Thoracic aorta (tissue), 2 donors: Measurements from ENCODE around the gene SUPT5H. TPM values are rescaled to one million over a fixed set of nuclear protein-coding genes. Genes with fewer than 3 reads are reported as not detected.

ENCODE experiments used
- ATAC-seq: fragments of 150-250 bp; one replicate; pipeline ENCODE4 v1.8.0; 2017; ENCODE audit warnings: low read depth; ENCODE audit not compliant: insufficient number of reproducible peaks, low FRiP score
- DNase-seq: peaks from one replicate; pipeline ENCODE4 v3.0.0-alpha.2; 2020; ENCODE audit warnings: low spot score
- H3K27ac ChIP-seq, 2 donors: fragments of 200-600 bp; sonication (generic); 1 replicate in 1 of 2; 2 replicates in 1 of 2; pipeline ENCODE4 v1.5.1; 2016; ENCODE audit warnings: mild to moderate bottlenecking in 2 of 2, moderate library complexity in 2 of 2
- H3K27me3 ChIP-seq: fragments of 200-600 bp; sonication (generic); replicated peaks from 2 replicates; pipeline ENCODE4 v1.6.0; 2016; ENCODE audit warnings: mild to moderate bottlenecking; ENCODE audit not compliant: insufficient read depth
- H3K36me3 ChIP-seq: fragments of 200-600 bp; sonication (generic); one replicate; pipeline ENCODE4 v1.5.1; 2016
- H3K4me1 ChIP-seq, 2 donors: fragments of 200-600 bp; sonication (generic); 1 replicate in 1 of 2; 2 replicates in 1 of 2; pipeline versions ENCODE4 v1.5.1 to v1.6.0; 2016; ENCODE audit warnings: low read depth in 2 of 2, mild to moderate bottlenecking in 1 of 2; ENCODE audit not compliant: control insufficient read depth in 1 of 2
- H3K4me3 ChIP-seq: fragments of 200-600 bp; sonication (generic); 2 replicates; pipeline ENCODE4 v1.5.1; 2016; ENCODE audit warnings: mild to moderate bottlenecking
- H3K9me3 ChIP-seq: fragments of 200-600 bp; sonication (generic); 2 replicates; pipeline ENCODE4 v1.5.1; 2016
- CTCF ChIP-seq: fragments of 200-600 bp; sonication (generic); IDR thresholded peaks from one replicate; pipeline ENCODE4 v1.5.1; 2019; ENCODE audit warnings: antibody characterized with exemption
- total RNA-seq, 2 donors: library from RNA; depleted of rRNA; stranded (reverse); fragments of >200 nt; gene quantifications; one replicate each; pipeline versions ENCODE4 v1.1.0 to v1.2.3, GENCODE V29; 2016

The SUPT5H gene
- total RNA-seq, 2 donors from 2014 or later, result 94.4 to 157 TPM

- Histone ChIP-seq H3K9me3 (no peaks in the 10 kb centered on the region), H3K4me3 (peak overlapping the region; percentile 81), H3K27me3 (no peaks in the 10 kb centered on the region), H3K27ac (peak overlapping the region; percentile 100), H3K4me1 (peaks cover 23 to 48% of the 10 kb centered on the region in 2 donors), H3K36me3 (peaks cover 16% of the 10 kb centered on the region)
- no peak for TF ChIP-seq CTCF
- ATAC-seq, result peak; percentile 64
- DNase-seq, result peak; percentile 97
These were observed 41.8 kb upstream of the SUPT5H start for GRCh38 chr19:39403331-39404312.

- no peak for DNase-seq
- Histone ChIP-seq H3K9me3 (no peaks in the 10 kb centered on the region), H3K27me3 (no peaks in the 10 kb centered on the region), H3K4me1 (peaks cover 17 to 37% of the 10 kb centered on the region in 2 donors), H3K4me3 (peak overlapping the region; percentile 94), H3K36me3 (peaks cover 20% of the 10 kb centered on the region), H3K27ac (peak overlapping the region; percentile 100)
- no peak for ATAC-seq
- TF ChIP-seq CTCF, result no peak
These were observed 40.0 kb upstream of the SUPT5H start for GRCh38 chr19:39405261-39405957.

- H3K27me3 ChIP-seq, result no peaks in the 10 kb centered on the region
- peak overlapping the region; percentile 94 for H3K4me3 ChIP-seq
- peaks cover 23 to 44% of the 10 kb centered on the region in 2 donors for H3K4me1 ChIP-seq
- ATAC-seq (no peak), DNase-seq (peak; percentile 78)
- H3K27ac ChIP-seq, result peak overlapping the region; percentile 100
- TF ChIP-seq CTCF, result no peak
- no peaks in the 10 kb centered on the region for H3K9me3 ChIP-seq
- peaks cover 20% of the 10 kb centered on the region for H3K36me3 ChIP-seq
These were observed 39.3 kb upstream of the SUPT5H start for GRCh38 chr19:39405958-39406655.

- H3K27ac ChIP-seq, result peak within 1 kb of the TSS; percentile 100
- peaks cover 23 to 43% of the 10 kb centered on the region in 2 donors for H3K4me1 ChIP-seq
- H3K36me3 ChIP-seq, result peaks cover 20% of the 10 kb centered on the region
- H3K27me3 ChIP-seq, result no peaks in the 10 kb centered on the region
- DNase-seq, result peak; percentile 77
- ATAC-seq, result peak; percentile 22
- no peak for TF ChIP-seq CTCF
- no peaks in the 10 kb centered on the region for H3K9me3 ChIP-seq
- peak within 1 kb of the TSS; percentile 94 for H3K4me3 ChIP-seq
These were observed 38.5 kb upstream of the SUPT5H start, which contains the start of gene ZFP36 for GRCh38 chr19:39406656-39407409. ZFP36 (plus strand) TSS chr19:39406847; CDS start chr19:39406905, 58 bp downstream.
